ENCODE data around the gene MAPKAPK3. TPM values are rescaled to one million over a fixed set of nuclear protein-coding genes. Genes with fewer than 3 reads are reported as not detected.

Gene MAPKAPK3
- total and polyA plus RNA-seq, 2 of the 8 experiments (the other 6 are each of a cell fraction or from before 2014, with no cell fraction given) = 65.4 to 99.8 TPM

DNA sequence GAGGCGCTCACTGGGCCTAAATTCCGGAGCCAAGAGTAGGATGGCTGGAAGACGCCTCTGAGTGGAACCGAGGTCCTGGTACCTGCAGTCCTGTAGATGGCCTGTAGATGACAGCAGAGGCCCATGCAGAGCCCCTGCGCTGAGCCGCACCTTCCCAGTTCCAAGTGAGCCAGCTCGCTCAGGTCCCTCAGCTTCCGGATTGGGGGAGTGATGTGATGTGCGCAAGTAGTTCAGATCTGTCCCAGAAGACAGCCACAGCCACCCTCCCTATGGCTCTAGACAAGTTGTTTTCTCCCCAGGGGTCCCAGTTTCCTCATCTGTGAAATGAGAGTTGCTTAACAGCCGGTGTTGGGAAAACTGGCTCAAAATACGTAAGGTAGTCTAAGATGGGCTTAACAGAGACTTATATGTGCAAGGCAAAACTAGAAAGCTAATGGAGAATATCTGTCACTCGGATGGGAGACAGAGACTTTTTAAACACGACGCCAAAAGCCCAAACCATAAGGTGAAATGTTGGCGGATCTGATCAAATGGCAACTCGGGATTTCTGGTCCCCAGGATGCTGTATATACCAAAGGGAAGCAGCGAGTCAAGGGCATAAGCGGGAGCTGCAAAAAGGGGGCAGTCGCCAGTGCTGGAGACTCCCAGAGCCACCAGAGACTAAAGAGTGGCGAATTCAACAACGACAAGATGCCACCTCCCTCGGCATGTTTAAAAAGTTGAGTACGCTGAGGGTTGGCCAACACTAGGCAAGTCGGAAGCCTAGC lies 765 bp upstream of the MAPKAPK3 start (continued):
- TF ChIP-seq, protein P1, sequence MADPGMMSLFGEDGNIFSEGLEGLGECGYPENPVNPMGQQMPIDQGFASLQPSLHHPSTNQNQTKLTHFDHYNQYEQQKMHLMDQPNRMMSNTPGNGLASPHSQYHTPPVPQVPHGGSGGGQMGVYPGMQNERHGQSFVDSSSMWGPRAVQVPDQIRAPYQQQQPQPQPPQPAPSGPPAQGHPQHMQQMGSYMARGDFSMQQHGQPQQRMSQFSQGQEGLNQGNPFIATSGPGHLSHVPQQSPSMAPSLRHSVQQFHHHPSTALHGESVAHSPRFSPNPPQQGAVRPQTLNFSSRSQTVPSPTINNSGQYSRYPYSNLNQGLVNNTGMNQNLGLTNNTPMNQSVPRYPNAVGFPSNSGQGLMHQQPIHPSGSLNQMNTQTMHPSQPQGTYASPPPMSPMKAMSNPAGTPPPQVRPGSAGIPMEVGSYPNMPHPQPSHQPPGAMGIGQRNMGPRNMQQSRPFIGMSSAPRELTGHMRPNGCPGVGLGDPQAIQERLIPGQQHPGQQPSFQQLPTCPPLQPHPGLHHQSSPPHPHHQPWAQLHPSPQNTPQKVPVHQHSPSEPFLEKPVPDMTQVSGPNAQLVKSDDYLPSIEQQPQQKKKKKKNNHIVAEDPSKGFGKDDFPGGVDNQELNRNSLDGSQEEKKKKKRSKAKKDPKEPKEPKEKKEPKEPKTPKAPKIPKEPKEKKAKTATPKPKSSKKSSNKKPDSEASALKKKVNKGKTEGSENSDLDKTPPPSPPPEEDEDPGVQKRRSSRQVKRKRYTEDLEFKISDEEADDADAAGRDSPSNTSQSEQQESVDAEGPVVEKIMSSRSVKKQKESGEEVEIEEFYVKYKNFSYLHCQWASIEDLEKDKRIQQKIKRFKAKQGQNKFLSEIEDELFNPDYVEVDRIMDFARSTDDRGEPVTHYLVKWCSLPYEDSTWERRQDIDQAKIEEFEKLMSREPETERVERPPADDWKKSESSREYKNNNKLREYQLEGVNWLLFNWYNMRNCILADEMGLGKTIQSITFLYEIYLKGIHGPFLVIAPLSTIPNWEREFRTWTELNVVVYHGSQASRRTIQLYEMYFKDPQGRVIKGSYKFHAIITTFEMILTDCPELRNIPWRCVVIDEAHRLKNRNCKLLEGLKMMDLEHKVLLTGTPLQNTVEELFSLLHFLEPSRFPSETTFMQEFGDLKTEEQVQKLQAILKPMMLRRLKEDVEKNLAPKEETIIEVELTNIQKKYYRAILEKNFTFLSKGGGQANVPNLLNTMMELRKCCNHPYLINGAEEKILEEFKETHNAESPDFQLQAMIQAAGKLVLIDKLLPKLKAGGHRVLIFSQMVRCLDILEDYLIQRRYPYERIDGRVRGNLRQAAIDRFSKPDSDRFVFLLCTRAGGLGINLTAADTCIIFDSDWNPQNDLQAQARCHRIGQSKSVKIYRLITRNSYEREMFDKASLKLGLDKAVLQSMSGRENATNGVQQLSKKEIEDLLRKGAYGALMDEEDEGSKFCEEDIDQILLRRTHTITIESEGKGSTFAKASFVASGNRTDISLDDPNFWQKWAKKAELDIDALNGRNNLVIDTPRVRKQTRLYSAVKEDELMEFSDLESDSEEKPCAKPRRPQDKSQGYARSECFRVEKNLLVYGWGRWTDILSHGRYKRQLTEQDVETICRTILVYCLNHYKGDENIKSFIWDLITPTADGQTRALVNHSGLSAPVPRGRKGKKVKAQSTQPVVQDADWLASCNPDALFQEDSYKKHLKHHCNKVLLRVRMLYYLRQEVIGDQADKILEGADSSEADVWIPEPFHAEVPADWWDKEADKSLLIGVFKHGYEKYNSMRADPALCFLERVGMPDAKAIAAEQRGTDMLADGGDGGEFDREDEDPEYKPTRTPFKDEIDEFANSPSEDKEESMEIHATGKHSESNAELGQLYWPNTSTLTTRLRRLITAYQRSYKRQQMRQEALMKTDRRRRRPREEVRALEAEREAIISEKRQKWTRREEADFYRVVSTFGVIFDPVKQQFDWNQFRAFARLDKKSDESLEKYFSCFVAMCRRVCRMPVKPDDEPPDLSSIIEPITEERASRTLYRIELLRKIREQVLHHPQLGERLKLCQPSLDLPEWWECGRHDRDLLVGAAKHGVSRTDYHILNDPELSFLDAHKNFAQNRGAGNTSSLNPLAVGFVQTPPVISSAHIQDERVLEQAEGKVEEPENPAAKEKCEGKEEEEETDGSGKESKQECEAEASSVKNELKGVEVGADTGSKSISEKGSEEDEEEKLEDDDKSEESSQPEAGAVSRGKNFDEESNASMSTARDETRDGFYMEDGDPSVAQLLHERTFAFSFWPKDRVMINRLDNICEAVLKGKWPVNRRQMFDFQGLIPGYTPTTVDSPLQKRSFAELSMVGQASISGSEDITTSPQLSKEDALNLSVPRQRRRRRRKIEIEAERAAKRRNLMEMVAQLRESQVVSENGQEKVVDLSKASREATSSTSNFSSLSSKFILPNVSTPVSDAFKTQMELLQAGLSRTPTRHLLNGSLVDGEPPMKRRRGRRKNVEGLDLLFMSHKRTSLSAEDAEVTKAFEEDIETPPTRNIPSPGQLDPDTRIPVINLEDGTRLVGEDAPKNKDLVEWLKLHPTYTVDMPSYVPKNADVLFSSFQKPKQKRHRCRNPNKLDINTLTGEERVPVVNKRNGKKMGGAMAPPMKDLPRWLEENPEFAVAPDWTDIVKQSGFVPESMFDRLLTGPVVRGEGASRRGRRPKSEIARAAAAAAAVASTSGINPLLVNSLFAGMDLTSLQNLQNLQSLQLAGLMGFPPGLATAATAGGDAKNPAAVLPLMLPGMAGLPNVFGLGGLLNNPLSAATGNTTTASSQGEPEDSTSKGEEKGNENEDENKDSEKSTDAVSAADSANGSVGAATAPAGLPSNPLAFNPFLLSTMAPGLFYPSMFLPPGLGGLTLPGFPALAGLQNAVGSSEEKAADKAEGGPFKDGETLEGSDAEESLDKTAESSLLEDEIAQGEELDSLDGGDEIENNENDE (IDR thresholded peaks at IDR 0.05; ENCODE audit: insufficient replicate concordance, low read length) = no peak
- TF ChIP-seq, protein P2, sequence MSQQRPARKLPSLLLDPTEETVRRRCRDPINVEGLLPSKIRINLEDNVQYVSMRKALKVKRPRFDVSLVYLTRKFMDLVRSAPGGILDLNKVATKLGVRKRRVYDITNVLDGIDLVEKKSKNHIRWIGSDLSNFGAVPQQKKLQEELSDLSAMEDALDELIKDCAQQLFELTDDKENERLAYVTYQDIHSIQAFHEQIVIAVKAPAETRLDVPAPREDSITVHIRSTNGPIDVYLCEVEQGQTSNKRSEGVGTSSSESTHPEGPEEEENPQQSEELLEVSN (IDR thresholded peaks at IDR 0.05) = no peak
- TF ChIP-seq POLR2AphosphoS5 (IDR thresholded peaks at IDR 0.05; ENCODE audit: low read depth, low read length) (no peak), RXRA (IDR thresholded peaks at IDR 0.05; ENCODE audit: insufficient read depth, low read depth, low read length) (no peak), SAP30 (IDR thresholded peaks at IDR 0.05; ENCODE audit: insufficient read depth, insufficient replicate concordance, low read length) (peak; percentile 62), MAFK (IDR thresholded peaks at IDR 0.05; ENCODE audit: low read depth, low read length) (no peak), PHF8 (conservative IDR thresholded peaks at IDR 0.05; ENCODE audit: low read depth, low read length) (no peak)
